Keratinocyte (primary cell): ENCODE results near the gene NAP1L5. TPM values are rescaled to one million over a fixed set of nuclear protein-coding genes. Genes with fewer than 3 reads are reported as not detected.

Source experiments
- DNase-seq: peaks from one replicate; pipeline ENCODE4 v3.0.0-alpha.2; 2011; ENCODE audit warnings: low read depth, missing footprints, low spot score
- FAIRE-seq: peaks from 2 replicates; lab custom pipeline; 2011; peaks lifted over from hg19 to GRCh38; lab: Jason Lieb, UNC
- H2AFZ ChIP-seq: 2 replicates; pipeline ENCODE4 v1.6.0; 2012; ENCODE audit warnings: low read length, control low read depth, inconsistent platforms; ENCODE audit not compliant: control insufficient read depth
- H3K27ac ChIP-seq: 2 replicates; pipeline ENCODE4 v1.5.1; 2011; ENCODE audit warnings: low read length; ENCODE audit not compliant: control insufficient read depth, insufficient read depth
- H3K27me3 ChIP-seq: 3 replicates; pipeline ENCODE4 v1.6.0; 2011; ENCODE audit warnings: low read length; ENCODE audit not compliant: control insufficient read depth, insufficient read depth; ENCODE audit errors: extremely low read depth
- H3K36me3 ChIP-seq, 2 experiments: 2 replicates in 1 of 2; 3 replicates in 1 of 2; pipeline ENCODE4 v1.5.1; 2011; ENCODE audit warnings: low read length in 2 of 2, mild to moderate bottlenecking in 1 of 2; ENCODE audit not compliant: control insufficient read depth in 2 of 2, insufficient read depth in 2 of 2; ENCODE audit errors: extremely low read depth in 1 of 2
- H3K4me1 ChIP-seq: 3 replicates; pipeline ENCODE4 v1.5.1; 2011; ENCODE audit warnings: low read length; ENCODE audit not compliant: control insufficient read depth, insufficient read depth; ENCODE audit errors: extremely low read depth
- H3K4me2 ChIP-seq: 3 replicates; pipeline ENCODE4 v1.6.0; 2011; ENCODE audit warnings: low read depth, low read length; ENCODE audit not compliant: control insufficient read depth, insufficient read depth; ENCODE audit errors: extremely low read depth
- H3K4me3 ChIP-seq, 3 experiments: fragments of 200-600 bp in 1 of 3; sonication (generic) in 1 of 3; 2 replicates in 2 of 3; 3 replicates in 1 of 3; pipeline ENCODE4 v1.5.1; 2011 to 2016; ENCODE audit warnings: low read length in 3 of 3, mild to moderate bottlenecking in 3 of 3, control low read depth in 2 of 3, inconsistent platforms in 1 of 3, low read depth in 1 of 3, mixed read lengths in 1 of 3, mixed run types in 1 of 3, moderate library complexity in 1 of 3; ENCODE audit not compliant: control insufficient read depth in 2 of 3, insufficient read depth in 2 of 3; ENCODE audit errors: extremely low read depth in 1 of 3
- H3K79me2 ChIP-seq: 2 replicates; pipeline ENCODE4 v1.6.0; 2012; ENCODE audit warnings: low read length; ENCODE audit not compliant: control insufficient read depth, insufficient read depth
- H3K9ac ChIP-seq: 3 replicates; pipeline ENCODE4 v1.6.0; 2011; ENCODE audit warnings: low read length; ENCODE audit not compliant: control insufficient read depth, insufficient read depth; ENCODE audit errors: extremely low read depth
- H3K9me1 ChIP-seq: 3 replicates; pipeline ENCODE4 v1.6.0; 2011; ENCODE audit warnings: low read length; ENCODE audit not compliant: control insufficient read depth, insufficient read depth; ENCODE audit errors: extremely low read depth
- H3K9me3 ChIP-seq: 2 replicates; pipeline ENCODE4 v1.5.1; 2012; ENCODE audit warnings: low read depth, low read length; ENCODE audit not compliant: control insufficient read depth
- H4K20me1 ChIP-seq: 3 replicates; pipeline ENCODE4 v1.6.0; 2011; ENCODE audit warnings: low read length; ENCODE audit not compliant: control insufficient read depth, insufficient read depth; ENCODE audit errors: extremely low read depth
- CTCF ChIP-seq, 3 experiments: IDR thresholded peaks in 1 of 3; conservative IDR thresholded peaks in 1 of 3; optimal IDR thresholded peaks in 1 of 3; 2 replicates in 2 of 3; 3 replicates in 1 of 3; pipeline versions ENCODE3 to v1.5.1; 2011; ENCODE audit warnings: low read length in 3 of 3, mild to moderate bottlenecking in 3 of 3, moderate library complexity in 2 of 3, control low read depth in 1 of 3, inconsistent platforms in 1 of 3; ENCODE audit not compliant: insufficient read depth in 2 of 3; ENCODE audit errors: extremely low read depth in 1 of 3
- EZH2 ChIP-seq: IDR thresholded peaks from one replicate; pipeline ENCODE4 v1.6.1; 2012; ENCODE audit warnings: inconsistent platforms, mild to moderate bottlenecking, low read length, moderate library complexity
- dilution Hi-C: fragments of 300-500 bp; cut with MboI; formaldehyde crosslinking; loops from one replicate; pipeline ENCODE4 v1.7.0; 2020; ENCODE audit warnings: low sequenced_read_pairs; ENCODE audit not compliant: extremely low pct_ligation_motif_present
- polyA plus RNA-seq, 5 experiments: library from polyadenylated mRNA; depleted of rRNA in 3 of 5; stranded (reverse) in 3 of 5; stranded (forward) in 1 of 5; unstranded in 1 of 5; fragments of >200 nt; gene quantifications; 1 replicate in 1 of 5; 2 replicates in 3 of 5; 3 replicates in 1 of 5; pipeline versions ENCODE4 v1.2.1 to v1.2.3, GENCODE V29; 2011 to 2012; ENCODE audit warnings: missing spikeins in 2 of 5, low read depth in 1 of 5, low replicate concordance in 1 of 5

Gene NAP1L5
- polyA plus RNA-seq, 1 donor (not counting 4 experiments of a cell fraction or from before 2014, with no cell fraction given), result 1.8 TPM

- dilution Hi-C loops, result no loop called here
- FAIRE-seq (peak; percentile 20), DNase-seq (no peak)
- Histone ChIP-seq H3K9me1 (no peaks in the 10 kb centered on the region), H3K4me2 (no peak overlapping the region), H3K9ac (no peak overlapping the region), H3K9me3 (no peaks in the 10 kb centered on the region), H3K4me1 (no peaks in the 10 kb centered on the region), H3K36me3 (peaks cover 4 to 19% of the 10 kb centered on the region in 2 experiments), H4K20me1 (no peaks in the 10 kb centered on the region), H2AFZ (no peak overlapping the region), H3K79me2 (no peaks in the 10 kb centered on the region), H3K4me3 (no peak overlapping the region), H3K27ac (no peak overlapping the region), H3K27me3 (no peaks in the 10 kb centered on the region)
- peak; percentile 14 to 46 (median 19) for TF ChIP-seq CTCF (optimal IDR thresholded peaks at IDR 0.05 in 1 of 3, IDR thresholded peaks at IDR 0.05 in 1 of 3, conservative IDR thresholded peaks at IDR 0.05 in 1 of 3; ENCODE audit: extremely low read depth in 1 of 3, insufficient read depth in 2 of 3, low read length in 3 of 3)
- no peak for TF ChIP-seq EZH2
These were observed 8.9 kb upstream of the NAP1L5 start for GRCh38 chr4:88706574-88706973.

GRCh38 chr4:88705805-88706492 lies 8.3 kb upstream of the NAP1L5 start:
- H3K27me3 ChIP-seq, result no peaks in the 10 kb centered on the region
- no peaks in the 10 kb centered on the region for H3K9me1 ChIP-seq
- no peaks in the 10 kb centered on the region for H3K79me2 ChIP-seq
- H3K4me1 ChIP-seq, result no peaks in the 10 kb centered on the region
- H3K27ac ChIP-seq, result no peak overlapping the region
- H3K4me3 ChIP-seq, result no peak overlapping the region
- dilution Hi-C loops, result no loop called here
- no peak overlapping the region for H3K9ac ChIP-seq
- no peaks in the 10 kb centered on the region for H3K9me3 ChIP-seq
- no peak overlapping the region for H3K4me2 ChIP-seq
- FAIRE-seq, result no peak
- TF ChIP-seq CTCF (optimal IDR thresholded peaks at IDR 0.05 in 1 of 3, IDR thresholded peaks at IDR 0.05 in 1 of 3, conservative IDR thresholded peaks at IDR 0.05 in 1 of 3; ENCODE audit: extremely low read depth in 1 of 3, insufficient read depth in 2 of 3, low read length in 3 of 3) (no peak), EZH2 (no peak)
- H4K20me1 ChIP-seq, result no peaks in the 10 kb centered on the region
- no peak for DNase-seq
- peaks cover 3 to 19% of the 10 kb centered on the region in 2 experiments for H3K36me3 ChIP-seq
- H2AFZ ChIP-seq, result no peak overlapping the region
